Brain microvascular endothelial cell (primary cell): Measurements from ENCODE around the gene MDH2.
A peak's percentile ranks its signal among the peaks of the same experiment; 100 is the strongest.
"Not testable (repeated sequence)": the region's sequence is repeated elsewhere in the genome, so short reads cannot be mapped to it uniquely, and the experiment has no call there.

Source experiments
- DNase-seq: peaks from one replicate; pipeline ENCODE4 v3.0.0-alpha.2; 2020
- H3K27ac ChIP-seq: fragments of 250-450 bp; sonication (Bioruptor Pico); 2 replicates; pipeline ENCODE4 v1.5.1; 2020; ENCODE audit warnings: mild to moderate bottlenecking, moderate library complexity
- H3K27me3 ChIP-seq: fragments of 250-450 bp; sonication (Bioruptor Pico); replicated peaks from 2 replicates; pipeline ENCODE4 v1.5.1; 2020; ENCODE audit warnings: mild to moderate bottlenecking
- H3K36me3 ChIP-seq: fragments of 250-450 bp; sonication (Bioruptor Pico); replicated peaks from 2 replicates; pipeline ENCODE4 v1.5.1; 2020; ENCODE audit warnings: mild to moderate bottlenecking
- H3K4me3 ChIP-seq: 2 replicates; pipeline ENCODE4 v1.5.1; 2011; ENCODE audit warnings: low read depth, mild to moderate bottlenecking, control low read depth, low read length, moderate library complexity
- CTCF ChIP-seq: IDR thresholded peaks from 2 replicates; pipeline ENCODE4 v1.5.1; 2011; ENCODE audit warnings: low read depth, mild to moderate bottlenecking, moderate library complexity, low read length, control low read depth, inconsistent platforms; ENCODE audit errors: missing control alignments
- in situ Hi-C: cut with HindIII; loops from 2 replicates; pipeline ENCODE4 v1.10.0; 2017; ENCODE audit warnings: low sequenced_read_pairs, low pct_ligation_motif_present

MDH2 gene

GRCh38 chr7:76047811-76048667 is at the start of gene MDH2, which contains the start of gene STYXL1:
Gene MDH2, plus strand, starts transcription at chr7:76048106. Its CDS starts 55 bp downstream, at chr7:76048161.
Gene STYXL1, minus strand, starts transcription at chr7:76048000. Its CDS starts 17,477 bp downstream, at chr7:76030523.
- Histone ChIP-seq H3K27ac (peak within 1 kb of the TSS; percentile 97), H3K36me3 (peaks cover 9% of the 10 kb centered on the region), H3K27me3 (no peaks in the 10 kb centered on the region), H3K4me3 (peak within 1 kb of the TSS; percentile 99)
- in situ Hi-C loops: no loop called here
- DNase-seq: peak; percentile 94
- no peak for TF ChIP-seq CTCF

- Histone ChIP-seq H3K27me3 (no peaks in the 10 kb centered on the region), H3K27ac (no peak overlapping the region), H3K4me3 (no peak overlapping the region), H3K36me3 (peaks cover 18% of the 10 kb centered on the region)
- no peak for TF ChIP-seq CTCF
- no peak for DNase-seq
- in situ Hi-C loops: no loop called here
Observed at GRCh38 chr7:76000566-76000965, 47.3 kb upstream of the MDH2 start.

- TF ChIP-seq CTCF: no peak
- H3K4me3 ChIP-seq: no peak overlapping the region
- in situ Hi-C loops: no loop called here
- no peaks in the 10 kb centered on the region for H3K27me3 ChIP-seq
- H3K27ac ChIP-seq: no peak overlapping the region
- peaks cover 17% of the 10 kb centered on the region for H3K36me3 ChIP-seq
- no peak for DNase-seq
Observed at GRCh38 chr7:76002139-76002538, 45.8 kb upstream of the MDH2 start.

- TF ChIP-seq CTCF: no peak
- no peak overlapping the region for H3K4me3 ChIP-seq
- no peak for DNase-seq
- in situ Hi-C loops: no loop called here
- H3K27me3 ChIP-seq: no peaks in the 10 kb centered on the region
- no peak overlapping the region for H3K27ac ChIP-seq
- H3K36me3 ChIP-seq: peaks cover 17% of the 10 kb centered on the region
Observed at GRCh38 chr7:76002822-76003221, 45.1 kb upstream of the MDH2 start.

- TF ChIP-seq CTCF: no peak
- Histone ChIP-seq H3K27me3 (no peaks in the 10 kb centered on the region), H3K36me3 (peaks cover 17% of the 10 kb centered on the region), H3K4me3 (no peak overlapping the region), H3K27ac (no peak overlapping the region)
- in situ Hi-C loops: no loop called here
- DNase-seq: no peak
Observed at GRCh38 chr7:76003351-76003750, 44.6 kb upstream of the MDH2 start.

GRCh38 chr7:76005004-76005403 is 42.9 kb upstream of the MDH2 start:
- peaks cover 18% of the 10 kb centered on the region for H3K36me3 ChIP-seq
- H3K27ac ChIP-seq, in situ Hi-C loops, H3K27me3 ChIP-seq, DNase-seq, H3K4me3 ChIP-seq: not testable (repeated sequence)
